ENCODE results near the gene IPPK.

Gene IPPK

DNA sequence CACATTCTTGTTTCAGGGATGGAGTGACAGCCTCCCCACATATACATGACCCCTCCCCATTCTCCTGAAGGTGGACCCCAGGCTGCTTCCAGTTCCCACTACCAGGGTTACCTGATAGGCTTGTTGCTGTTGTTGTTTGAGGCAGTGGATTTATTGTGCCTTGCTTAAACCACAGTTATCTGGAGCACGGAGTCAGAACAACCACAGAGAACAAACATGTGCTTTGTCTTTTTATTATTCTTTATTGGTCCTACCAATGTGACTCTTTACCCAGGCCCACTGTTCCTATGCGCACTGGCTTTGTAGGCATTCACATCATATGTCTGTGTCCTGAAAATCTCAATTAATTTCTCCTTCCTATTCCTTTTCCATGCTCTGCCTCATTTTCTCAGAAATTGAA, 41.2 kb upstream of the IPPK start:
- no peak for TF ChIP-seq CTCF (IDR thresholded peaks at IDR 0.05; ENCODE audit: control extremely low read depth, extremely low read depth, low read depth, missing control alignments)
- DNase-seq (ENCODE audit: extremely low spot score), result no peak
- POLR2A ChIA-PET, result no interaction called here
- CTCF ChIA-PET, result no interaction called here

- CTCF ChIA-PET, result interaction anchor here (1.1 kb wide), 1 partner anchor 570 kb away, joined by 3 read pairs; no protein-coding TSS in a partner anchor
- no peak for DNase-seq (ENCODE audit: extremely low spot score)
- no peak for TF ChIP-seq CTCF (IDR thresholded peaks at IDR 0.05; ENCODE audit: control extremely low read depth, extremely low read depth, low read depth, missing control alignments)
- POLR2A ChIA-PET, result no interaction called here
Measured at GRCh38 chr9:92710368-92710767, 40.4 kb upstream of the IPPK start.

- POLR2A ChIA-PET, result no interaction called here
- DNase-seq (ENCODE audit: extremely low spot score), result no peak
- no peak for TF ChIP-seq CTCF (IDR thresholded peaks at IDR 0.05; ENCODE audit: control extremely low read depth, extremely low read depth, low read depth, missing control alignments)
- CTCF ChIA-PET, result interaction anchor here (0.7 to 1.1 kb wide), 2 partner anchors 23 to 570 kb away, joined by 3 read pairs; no protein-coding TSS in a partner anchor
Measured at GRCh38 chr9:92709954-92710353, 40.0 kb upstream of the IPPK start.

GRCh38 chr9:92709240-92709639, 39.3 kb upstream of the IPPK start:
- no peak for TF ChIP-seq CTCF (IDR thresholded peaks at IDR 0.05; ENCODE audit: control extremely low read depth, extremely low read depth, low read depth, missing control alignments)
- no peak for DNase-seq (ENCODE audit: extremely low spot score)
- POLR2A ChIA-PET, result no interaction called here
- CTCF ChIA-PET, result interaction anchor here (0.7 to 1.1 kb wide), 3 partner anchors 24 to 569 kb away, joined by 3 read pairs; no protein-coding TSS in a partner anchor

GRCh38 chr9:92707530-92707929, 37.6 kb upstream of the IPPK start:
- TF ChIP-seq CTCF (IDR thresholded peaks at IDR 0.05; ENCODE audit: control extremely low read depth, extremely low read depth, low read depth, missing control alignments), result no peak
- ChIA-PET CTCF (interaction anchor here (0.9 to 2.1 kb wide), 8 partner anchors 9 to 569 kb away, joined by 3 to 10 read pairs (median 4); no protein-coding TSS in a partner anchor), POLR2A (no interaction called here)
- DNase-seq (ENCODE audit: extremely low spot score), result no peak

- peak; percentile 83 for TF ChIP-seq CTCF (IDR thresholded peaks at IDR 0.05; ENCODE audit: control extremely low read depth, extremely low read depth, low read depth, missing control alignments)
- CTCF ChIA-PET, result interaction anchor here (0.7 to 2.3 kb wide), 13 partner anchors 8 to 571 kb away, joined by 3 to 10 read pairs (median 3); no protein-coding TSS in a partner anchor
Measured at GRCh38 chr9:92706218-92706940, 36.4 kb upstream of the IPPK start.

More at GRCh38 chr9:92706218-92706940, 36.4 kb upstream of the IPPK start:
- POLR2A ChIA-PET, result no interaction called here
- DNase-seq (ENCODE audit: extremely low spot score), result peak; percentile 50

All from GM10248 (cell line).